ENCODE results near the gene TNFSF12. TPM values are rescaled to one million over a fixed set of nuclear protein-coding genes. Genes with fewer than 3 reads are reported as not detected.

Gene TNFSF12
- 3.3 and 6.1 TPM in 2 replicates for total RNA-seq (2012; rRNA removed)

- Histone ChIP-seq H3K36me3 (ENCODE audit: insufficient read depth, low read length) (no peaks in the 10 kb centered on the region), H3K9me3 (replicated peaks; ENCODE audit: low read length) (no peaks in the 10 kb centered on the region), H3K9ac (ENCODE audit: low read depth, low read length) (peak within 1 kb of the TSS; percentile 83), H3K4me3 (ENCODE audit: low read length) (peak within 1 kb of the TSS; percentile 85), H3K4me1 (ENCODE audit: control insufficient read depth, insufficient read depth, low read length) (peaks cover 17% of the 10 kb centered on the region), H3K4me2 (ENCODE audit: low read length) (peak within 1 kb of the TSS; percentile 95), H3K27me3 (ENCODE audit: control insufficient read depth, insufficient read depth, low read length) (peaks cover 1% of the 10 kb centered on the region)
These were observed at the start of gene TNFSF12 for GRCh38 chr17:7548585-7549400. TNFSF12 (plus strand) TSS chr17:7549058; CDS start chr17:7549154, 96 bp downstream.

- no peak overlapping the region for H3K4me2 ChIP-seq (ENCODE audit: low read length)
- H3K27me3 ChIP-seq (ENCODE audit: control insufficient read depth, insufficient read depth, low read length) = no peaks in the 10 kb centered on the region
- H3K4me3 ChIP-seq (ENCODE audit: low read length) = no peak overlapping the region
- no peak overlapping the region for H3K9ac ChIP-seq (ENCODE audit: low read depth, low read length)
- no peaks in the 10 kb centered on the region for H3K4me1 ChIP-seq (ENCODE audit: control insufficient read depth, insufficient read depth, low read length)
- H3K9me3 ChIP-seq (replicated peaks; ENCODE audit: low read length) = no peaks in the 10 kb centered on the region
- H3K36me3 ChIP-seq (ENCODE audit: insufficient read depth, low read length) = peaks cover 83% of the 10 kb centered on the region
These were observed 49.7 kb upstream of the TNFSF12 start for GRCh38 chr17:7499161-7499560.

DNA sequence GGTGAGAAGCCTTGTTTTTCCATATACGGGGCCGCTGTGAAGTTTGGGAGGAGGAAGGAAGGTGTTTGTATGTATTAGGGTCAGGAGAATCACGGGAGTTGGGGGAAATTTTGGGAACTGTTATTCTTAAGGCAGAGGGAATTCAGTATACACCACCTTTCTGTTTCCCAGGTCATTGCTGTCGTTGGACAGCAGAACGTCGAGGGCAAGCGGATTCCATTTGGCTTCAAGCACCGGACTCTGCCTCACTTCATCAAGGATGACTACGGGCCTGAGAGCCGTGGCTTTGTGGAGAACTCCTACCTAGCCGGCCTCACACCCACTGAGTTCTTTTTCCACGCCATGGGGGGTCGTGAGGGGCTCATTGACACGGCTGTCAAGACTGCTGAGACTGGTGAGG, 47.1 kb upstream of the TNFSF12 start:
- H3K4me2 ChIP-seq (ENCODE audit: low read length) = no peak overlapping the region
- peaks cover 92% of the 10 kb centered on the region for H3K36me3 ChIP-seq (ENCODE audit: insufficient read depth, low read length)
- H3K4me1 ChIP-seq (ENCODE audit: control insufficient read depth, insufficient read depth, low read length) = no peaks in the 10 kb centered on the region
- no peak overlapping the region for H3K4me3 ChIP-seq (ENCODE audit: low read length)
- H3K9me3 ChIP-seq (replicated peaks; ENCODE audit: low read length) = no peaks in the 10 kb centered on the region
- no peaks in the 10 kb centered on the region for H3K27me3 ChIP-seq (ENCODE audit: control insufficient read depth, insufficient read depth, low read length)
- no peak overlapping the region for H3K9ac ChIP-seq (ENCODE audit: low read depth, low read length)

- Histone ChIP-seq H3K36me3 (ENCODE audit: insufficient read depth, low read length) (peaks cover 91% of the 10 kb centered on the region), H3K9ac (ENCODE audit: low read depth, low read length) (no peak overlapping the region), H3K4me1 (ENCODE audit: control insufficient read depth, insufficient read depth, low read length) (no peaks in the 10 kb centered on the region), H3K4me3 (ENCODE audit: low read length) (no peak overlapping the region), H3K9me3 (replicated peaks; ENCODE audit: low read length) (no peaks in the 10 kb centered on the region), H3K27me3 (ENCODE audit: control insufficient read depth, insufficient read depth, low read length) (no peaks in the 10 kb centered on the region), H3K4me2 (ENCODE audit: low read length) (no peak overlapping the region)
These were observed 46.5 kb upstream of the TNFSF12 start for GRCh38 chr17:7502171-7502847.

- Histone ChIP-seq H3K4me3 (ENCODE audit: low read length) (no peak overlapping the region), H3K4me1 (ENCODE audit: control insufficient read depth, insufficient read depth, low read length) (no peaks in the 10 kb centered on the region), H3K9me3 (replicated peaks; ENCODE audit: low read length) (no peaks in the 10 kb centered on the region), H3K36me3 (ENCODE audit: insufficient read depth, low read length) (peaks cover 90% of the 10 kb centered on the region), H3K9ac (ENCODE audit: low read depth, low read length) (no peak overlapping the region), H3K27me3 (ENCODE audit: control insufficient read depth, insufficient read depth, low read length) (no peaks in the 10 kb centered on the region), H3K4me2 (ENCODE audit: low read length) (no peak overlapping the region)
These were observed 45.9 kb upstream of the TNFSF12 start for GRCh38 chr17:7502987-7503386.

GRCh38 chr17:7503521-7503920, 45.3 kb upstream of the TNFSF12 start:
- Histone ChIP-seq H3K27me3 (ENCODE audit: control insufficient read depth, insufficient read depth, low read length) (no peaks in the 10 kb centered on the region), H3K4me3 (ENCODE audit: low read length) (no peak overlapping the region), H3K9ac (ENCODE audit: low read depth, low read length) (no peak overlapping the region), H3K4me2 (ENCODE audit: low read length) (no peak overlapping the region), H3K4me1 (ENCODE audit: control insufficient read depth, insufficient read depth, low read length) (no peaks in the 10 kb centered on the region), H3K36me3 (ENCODE audit: insufficient read depth, low read length) (peaks cover 90% of the 10 kb centered on the region), H3K9me3 (replicated peaks; ENCODE audit: low read length) (no peaks in the 10 kb centered on the region)

DNA sequence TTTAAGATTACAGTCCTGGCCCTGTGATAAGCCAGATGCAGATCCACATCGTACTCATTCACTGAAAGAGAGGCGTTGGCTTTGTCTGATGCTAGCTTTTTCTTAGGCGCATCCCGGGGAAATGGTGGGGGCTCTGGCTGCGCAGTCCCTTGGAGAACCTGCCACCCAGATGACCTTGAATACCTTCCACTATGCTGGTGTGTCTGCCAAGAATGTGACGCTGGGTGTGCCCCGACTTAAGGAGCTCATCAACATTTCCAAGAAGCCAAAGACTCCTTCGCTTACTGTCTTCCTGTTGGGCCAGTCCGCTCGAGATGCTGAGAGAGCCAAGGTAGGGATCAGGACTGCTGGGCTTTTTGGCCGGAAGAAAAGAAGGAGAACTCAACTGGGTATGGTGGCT, 40.7 kb upstream of the TNFSF12 start:
- no peak overlapping the region for H3K9ac ChIP-seq (ENCODE audit: low read depth, low read length)
- H3K9me3 ChIP-seq (replicated peaks; ENCODE audit: low read length) = no peaks in the 10 kb centered on the region
- H3K27me3 ChIP-seq (ENCODE audit: control insufficient read depth, insufficient read depth, low read length) = no peaks in the 10 kb centered on the region
- no peak overlapping the region for H3K4me3 ChIP-seq (ENCODE audit: low read length)
- H3K36me3 ChIP-seq (ENCODE audit: insufficient read depth, low read length) = peaks cover 90% of the 10 kb centered on the region
- no peaks in the 10 kb centered on the region for H3K4me1 ChIP-seq (ENCODE audit: control insufficient read depth, insufficient read depth, low read length)
- no peak overlapping the region for H3K4me2 ChIP-seq (ENCODE audit: low read length)

- Histone ChIP-seq H3K36me3 (ENCODE audit: insufficient read depth, low read length) (peaks cover 90% of the 10 kb centered on the region), H3K4me2 (ENCODE audit: low read length) (no peak overlapping the region), H3K9me3 (replicated peaks; ENCODE audit: low read length) (no peaks in the 10 kb centered on the region), H3K4me1 (ENCODE audit: control insufficient read depth, insufficient read depth, low read length) (no peaks in the 10 kb centered on the region), H3K27me3 (ENCODE audit: control insufficient read depth, insufficient read depth, low read length) (no peaks in the 10 kb centered on the region), H3K4me3 (ENCODE audit: low read length) (no peak overlapping the region), H3K9ac (ENCODE audit: low read depth, low read length) (no peak overlapping the region)
These were observed 40.0 kb upstream of the TNFSF12 start for GRCh38 chr17:7508846-7509245.

- H3K9me3 ChIP-seq (replicated peaks; ENCODE audit: low read length) = no peaks in the 10 kb centered on the region
These were observed 38.9 kb upstream of the TNFSF12 start for GRCh38 chr17:7509937-7510336.

DNA sequence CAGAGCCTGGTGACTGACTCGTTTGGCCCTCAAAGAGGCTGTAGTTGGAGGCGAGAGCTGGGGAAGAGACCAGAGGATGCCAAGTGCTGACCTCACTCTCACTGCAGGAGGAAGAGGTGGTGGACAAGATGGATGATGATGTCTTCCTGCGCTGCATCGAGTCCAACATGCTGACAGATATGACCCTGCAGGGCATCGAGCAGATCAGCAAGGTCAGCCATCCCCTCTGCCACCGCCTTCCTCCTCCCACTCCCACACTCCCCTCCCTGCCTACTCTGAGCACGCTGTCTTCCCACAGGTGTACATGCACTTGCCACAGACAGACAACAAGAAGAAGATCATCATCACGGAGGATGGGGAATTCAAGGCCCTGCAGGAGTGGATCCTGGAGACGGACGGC, 37.8 kb upstream of the TNFSF12 start:
- H3K4me2 ChIP-seq (ENCODE audit: low read length) = no peak overlapping the region
- no peak overlapping the region for H3K9ac ChIP-seq (ENCODE audit: low read depth, low read length)
- H3K36me3 ChIP-seq (ENCODE audit: insufficient read depth, low read length) = peaks cover 85% of the 10 kb centered on the region
- no peaks in the 10 kb centered on the region for H3K4me1 ChIP-seq (ENCODE audit: control insufficient read depth, insufficient read depth, low read length)
- H3K9me3 ChIP-seq (replicated peaks; ENCODE audit: low read length) = no peaks in the 10 kb centered on the region
- H3K27me3 ChIP-seq (ENCODE audit: control insufficient read depth, insufficient read depth, low read length) = no peaks in the 10 kb centered on the region
- H3K4me3 ChIP-seq (ENCODE audit: low read length) = no peak overlapping the region

More at GRCh38 chr17:7509937-7510336, 38.9 kb upstream of the TNFSF12 start:
- Histone ChIP-seq H3K4me3 (ENCODE audit: low read length) (no peak overlapping the region), H3K36me3 (ENCODE audit: insufficient read depth, low read length) (peaks cover 88% of the 10 kb centered on the region), H3K27me3 (ENCODE audit: control insufficient read depth, insufficient read depth, low read length) (no peaks in the 10 kb centered on the region), H3K9ac (ENCODE audit: low read depth, low read length) (no peak overlapping the region), H3K4me1 (ENCODE audit: control insufficient read depth, insufficient read depth, low read length) (no peaks in the 10 kb centered on the region), H3K4me2 (ENCODE audit: low read length) (no peak overlapping the region)

DNA sequence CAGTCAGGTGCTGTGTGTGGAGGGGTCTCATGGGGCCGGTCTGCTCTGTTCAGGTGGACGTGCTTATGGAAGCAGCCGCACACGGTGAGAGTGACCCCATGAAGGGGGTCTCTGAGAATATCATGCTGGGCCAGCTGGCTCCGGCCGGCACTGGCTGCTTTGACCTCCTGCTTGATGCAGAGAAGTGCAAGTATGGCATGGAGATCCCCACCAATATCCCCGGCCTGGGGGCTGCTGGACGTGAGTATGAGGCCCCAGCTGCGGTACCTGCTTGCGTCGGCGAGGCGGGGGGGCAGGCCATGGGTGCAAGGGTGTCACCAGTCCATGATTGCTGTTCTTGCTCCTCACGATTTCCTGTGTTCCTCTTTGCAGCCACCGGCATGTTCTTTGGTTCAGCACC, 36.8 kb upstream of the TNFSF12 start:
- Histone ChIP-seq H3K4me3 (ENCODE audit: low read length) (no peak overlapping the region), H3K4me2 (ENCODE audit: low read length) (no peak overlapping the region), H3K27me3 (ENCODE audit: control insufficient read depth, insufficient read depth, low read length) (no peaks in the 10 kb centered on the region), H3K9me3 (replicated peaks; ENCODE audit: low read length) (no peaks in the 10 kb centered on the region), H3K36me3 (ENCODE audit: insufficient read depth, low read length) (peaks cover 79% of the 10 kb centered on the region), H3K4me1 (ENCODE audit: control insufficient read depth, insufficient read depth, low read length) (no peaks in the 10 kb centered on the region), H3K9ac (ENCODE audit: low read depth, low read length) (no peak overlapping the region)
